ENCODE data around the gene MST1. TPM values are rescaled to one million over a fixed set of nuclear protein-coding genes. Genes with fewer than 3 reads are reported as not detected.
A peak's percentile ranks its signal among the peaks of the same experiment; 100 is the strongest.

The MST1 gene
- total and polyA plus RNA-seq, 2 donors (not counting 1 experiment from before 2014, with no cell fraction given): 3.5 to 6.6 TPM

- H4K20me1 ChIP-seq (ENCODE audit: control insufficient read depth, extremely low read depth, insufficient read depth, low read length): peaks cover 2% of the 10 kb centered on the region
- H3K79me2 ChIP-seq (ENCODE audit: control insufficient read depth, insufficient read depth, low read length): no peaks in the 10 kb centered on the region
- no peak overlapping the region for H3K9ac ChIP-seq (ENCODE audit: insufficient read depth, low read length)
- no peak overlapping the region for H2AFZ ChIP-seq (ENCODE audit: low read length)
- no peaks in the 10 kb centered on the region for H3K4me1 ChIP-seq (ENCODE audit: control insufficient read depth, extremely low read depth, insufficient read depth, low read length)
- no peak overlapping the region for H3K4me3 ChIP-seq (replicated peaks in 1 of 4; ENCODE audit: control extremely low read depth in 1 of 4, insufficient read depth in 1 of 4, low read depth in 3 of 4, low read length in 4 of 4)
- H3K9me3 ChIP-seq (ENCODE audit: control insufficient read depth, insufficient read depth, low read depth, low read length): no peaks in the 10 kb centered on the region
- DNase-seq (ENCODE audit: low read depth in 2 of 2): no peak
- H3K27me3 ChIP-seq (ENCODE audit: control insufficient read depth, insufficient read depth, low read length): no peaks in the 10 kb centered on the region
- TF ChIP-seq EZH2 (IDR thresholded peaks at IDR 0.05; ENCODE audit: low read length, missing control alignments): no peak
- TF ChIP-seq CTCF (conservative IDR thresholded peaks at IDR 0.05 in 1 of 2, IDR thresholded peaks at IDR 0.05 in 1 of 2; ENCODE audit: low read depth in 1 of 2, low read length in 2 of 2): no peak
- H3K27ac ChIP-seq (ENCODE audit: insufficient read depth, low read length): no peak overlapping the region
- peaks cover 7% of the 10 kb centered on the region for H3K36me3 ChIP-seq (ENCODE audit: control insufficient read depth, insufficient read depth, low read length)
- no peak overlapping the region for H3K4me2 ChIP-seq (ENCODE audit: extremely low read depth, insufficient read depth, low read length)
These were observed 14.7 kb upstream of the MST1 start for GRCh38 chr3:49703956-49704355.

GRCh38 chr3:49703443-49703927 is 14.2 kb upstream of the MST1 start:
- H3K36me3 ChIP-seq (ENCODE audit: control insufficient read depth, insufficient read depth, low read length): peaks cover 7% of the 10 kb centered on the region
- TF ChIP-seq CTCF (conservative IDR thresholded peaks at IDR 0.05 in 1 of 2, IDR thresholded peaks at IDR 0.05 in 1 of 2; ENCODE audit: low read depth in 1 of 2, low read length in 2 of 2): peak; percentile 78 to 88
- TF ChIP-seq EZH2 (IDR thresholded peaks at IDR 0.05; ENCODE audit: low read length, missing control alignments): no peak
- H3K4me3 ChIP-seq (replicated peaks in 1 of 4; ENCODE audit: control extremely low read depth in 1 of 4, insufficient read depth in 1 of 4, low read depth in 3 of 4, low read length in 4 of 4): no peak overlapping the region
- H2AFZ ChIP-seq (ENCODE audit: low read length): no peak overlapping the region
- H4K20me1 ChIP-seq (ENCODE audit: control insufficient read depth, extremely low read depth, insufficient read depth, low read length): peaks cover 2% of the 10 kb centered on the region
- no peak overlapping the region for H3K4me2 ChIP-seq (ENCODE audit: extremely low read depth, insufficient read depth, low read length)
- H3K79me2 ChIP-seq (ENCODE audit: control insufficient read depth, insufficient read depth, low read length): no peaks in the 10 kb centered on the region
- no peaks in the 10 kb centered on the region for H3K9me3 ChIP-seq (ENCODE audit: control insufficient read depth, insufficient read depth, low read depth, low read length)
- H3K9ac ChIP-seq (ENCODE audit: insufficient read depth, low read length): no peak overlapping the region
- DNase-seq (ENCODE audit: low read depth in 2 of 2): peak; percentile 46 to 61
- no peaks in the 10 kb centered on the region for H3K27me3 ChIP-seq (ENCODE audit: control insufficient read depth, insufficient read depth, low read length)
- H3K27ac ChIP-seq (ENCODE audit: insufficient read depth, low read length): no peak overlapping the region
- H3K4me1 ChIP-seq (ENCODE audit: control insufficient read depth, extremely low read depth, insufficient read depth, low read length): no peaks in the 10 kb centered on the region

- TF ChIP-seq EZH2 (IDR thresholded peaks at IDR 0.05; ENCODE audit: low read length, missing control alignments) (no peak), CTCF (conservative IDR thresholded peaks at IDR 0.05 in 1 of 2, IDR thresholded peaks at IDR 0.05 in 1 of 2; ENCODE audit: low read depth in 1 of 2, low read length in 2 of 2) (no peak)
- H3K27ac ChIP-seq (ENCODE audit: insufficient read depth, low read length): no peak overlapping the region
These were observed 13.4 kb upstream of the MST1 start for GRCh38 chr3:49702672-49703071.

More at GRCh38 chr3:49702672-49703071, 13.4 kb upstream of the MST1 start:
- H3K4me3 ChIP-seq (replicated peaks in 1 of 4; ENCODE audit: control extremely low read depth in 1 of 4, insufficient read depth in 1 of 4, low read depth in 3 of 4, low read length in 4 of 4): no peak overlapping the region
- no peaks in the 10 kb centered on the region for H3K27me3 ChIP-seq (ENCODE audit: control insufficient read depth, insufficient read depth, low read length)
- peaks cover 2% of the 10 kb centered on the region for H4K20me1 ChIP-seq (ENCODE audit: control insufficient read depth, extremely low read depth, insufficient read depth, low read length)
- DNase-seq (ENCODE audit: low read depth in 2 of 2): no peak
- H3K9me3 ChIP-seq (ENCODE audit: control insufficient read depth, insufficient read depth, low read depth, low read length): no peaks in the 10 kb centered on the region
- H3K36me3 ChIP-seq (ENCODE audit: control insufficient read depth, insufficient read depth, low read length): peaks cover 9% of the 10 kb centered on the region
- H3K4me2 ChIP-seq (ENCODE audit: extremely low read depth, insufficient read depth, low read length): no peak overlapping the region
- no peaks in the 10 kb centered on the region for H3K79me2 ChIP-seq (ENCODE audit: control insufficient read depth, insufficient read depth, low read length)
- no peaks in the 10 kb centered on the region for H3K4me1 ChIP-seq (ENCODE audit: control insufficient read depth, extremely low read depth, insufficient read depth, low read length)
- no peak overlapping the region for H3K9ac ChIP-seq (ENCODE audit: insufficient read depth, low read length)
- no peak overlapping the region for H2AFZ ChIP-seq (ENCODE audit: low read length)
